ENCODE measurements around the gene SNX7.

GRCh38 chr1:98792123-98792522 is 130.6 kb downstream of the SNX7 start:
- no peak for TF ChIP-seq EZH2phosphoT487 (IDR thresholded peaks at IDR 0.05; ENCODE audit: low read depth, severe bottlenecking, unreplicated experiment)
- TF ChIP-seq, protein P1, sequence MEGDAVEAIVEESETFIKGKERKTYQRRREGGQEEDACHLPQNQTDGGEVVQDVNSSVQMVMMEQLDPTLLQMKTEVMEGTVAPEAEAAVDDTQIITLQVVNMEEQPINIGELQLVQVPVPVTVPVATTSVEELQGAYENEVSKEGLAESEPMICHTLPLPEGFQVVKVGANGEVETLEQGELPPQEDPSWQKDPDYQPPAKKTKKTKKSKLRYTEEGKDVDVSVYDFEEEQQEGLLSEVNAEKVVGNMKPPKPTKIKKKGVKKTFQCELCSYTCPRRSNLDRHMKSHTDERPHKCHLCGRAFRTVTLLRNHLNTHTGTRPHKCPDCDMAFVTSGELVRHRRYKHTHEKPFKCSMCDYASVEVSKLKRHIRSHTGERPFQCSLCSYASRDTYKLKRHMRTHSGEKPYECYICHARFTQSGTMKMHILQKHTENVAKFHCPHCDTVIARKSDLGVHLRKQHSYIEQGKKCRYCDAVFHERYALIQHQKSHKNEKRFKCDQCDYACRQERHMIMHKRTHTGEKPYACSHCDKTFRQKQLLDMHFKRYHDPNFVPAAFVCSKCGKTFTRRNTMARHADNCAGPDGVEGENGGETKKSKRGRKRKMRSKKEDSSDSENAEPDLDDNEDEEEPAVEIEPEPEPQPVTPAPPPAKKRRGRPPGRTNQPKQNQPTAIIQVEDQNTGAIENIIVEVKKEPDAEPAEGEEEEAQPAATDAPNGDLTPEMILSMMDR (IDR thresholded peaks at IDR 0.05; ENCODE audit: poor library complexity) = no peak
